ENCODE results near the gene TMEM115. TPM values are rescaled to one million over a fixed set of nuclear protein-coding genes. Genes with fewer than 3 reads are reported as not detected.

The TMEM115 gene
- total and polyA plus RNA-seq, 9 of the 15 experiments (the other 6 are each of a cell fraction or from before 2014, with no cell fraction given), result 1.6 to 26.9 (median 14.1) TPM

- TF ChIP-seq CREB1 (IDR thresholded peaks at IDR 0.05), result peak; percentile 44; the same call in 1 of the 2 replicates
- TF ChIP-seq CREB1 (CRISPR knock-in tag; IDR thresholded peaks at IDR 0.05), result peak; percentile 67; the same call in 1 of the 2 replicates
- TF ChIP-seq NR2C2 (CRISPR knock-in tag; IDR thresholded peaks at IDR 0.05), result no peak
- TF ChIP-seq NR2C2 (tag; IDR thresholded peaks at IDR 0.05), result peak; percentile 63; the same call in 1 of the 2 replicates
- TF ChIP-seq HNRNPLL (IDR thresholded peaks at IDR 0.05; ENCODE audit: low read depth, low read length, poor library complexity, severe bottlenecking), result peak; percentile 55
- TF ChIP-seq SNAPC5 (CRISPR knock-in tag; IDR thresholded peaks at IDR 0.05), result no peak
- no peak for TF ChIP-seq PTTG1 (tag; IDR thresholded peaks at IDR 0.05; ENCODE audit: low read depth)
- peak; percentile 84 for TF ChIP-seq CTBP1 (IDR thresholded peaks at IDR 0.05; ENCODE audit: borderline replicate concordance)
- TF ChIP-seq ZBTB26 (CRISPR knock-in tag; IDR thresholded peaks at IDR 0.05), result no peak
- TF ChIP-seq FOXJ2 (tag; IDR thresholded peaks at IDR 0.05), result no peak
- no peak for TF ChIP-seq NR4A1 (CRISPR knock-in tag; IDR thresholded peaks at IDR 0.05)
- TF ChIP-seq NR4A1 (tag; IDR thresholded peaks at IDR 0.05), result no peak
- TF ChIP-seq FIP1L1 (IDR thresholded peaks at IDR 0.05; ENCODE audit: low read depth, low read length, poor library complexity, severe bottlenecking), result no peak
- peak; percentile 82; the same call in 1 of the 2 replicates for TF ChIP-seq CREB3L1 (IDR thresholded peaks at IDR 0.05; ENCODE audit: borderline replicate concordance, low read depth)
- TF ChIP-seq FOXK1 (CRISPR knock-in tag; IDR thresholded peaks at IDR 0.05; ENCODE audit: borderline replicate concordance), result no peak
- no peak for TF ChIP-seq FOSL1 (tag; conservative IDR thresholded peaks at IDR 0.05)
- no peak for TF ChIP-seq SREBF2 (CRISPR knock-in tag; IDR thresholded peaks at IDR 0.05)
- TF ChIP-seq SIN3A (IDR thresholded peaks at IDR 0.05; ENCODE audit: borderline replicate concordance in 2 of 2, control insufficient read depth in 1 of 2, low read depth in 2 of 2, low read length in 2 of 2), result peak in 1 of 2 experiments; percentile 71; a peak in 1 of 4 replicates
- peak; percentile 80; the same call in 1 of the 2 replicates for TF ChIP-seq ARID4B (CRISPR knock-in tag; IDR thresholded peaks at IDR 0.05)
- peak in 1 of 2 experiments; percentile 86; a peak in 2 of 4 replicates for TF ChIP-seq HDAC1 (IDR thresholded peaks at IDR 0.05)
Observed at GRCh38 chr3:50337175-50337861, 22.0 kb downstream of the TMEM115 start (continued).
